Inferior parietal cortex (tissue), 1 donor: ENCODE results near the gene TK1.
A peak's percentile ranks its signal among the peaks of the same experiment; 100 is the strongest.

ENCODE experiments used
- DNase-seq: peaks from one replicate; pipeline ENCODE4 v3.0.0-alpha.2; 2016; ENCODE audit errors: extremely low spot score

Gene TK1

DNA sequence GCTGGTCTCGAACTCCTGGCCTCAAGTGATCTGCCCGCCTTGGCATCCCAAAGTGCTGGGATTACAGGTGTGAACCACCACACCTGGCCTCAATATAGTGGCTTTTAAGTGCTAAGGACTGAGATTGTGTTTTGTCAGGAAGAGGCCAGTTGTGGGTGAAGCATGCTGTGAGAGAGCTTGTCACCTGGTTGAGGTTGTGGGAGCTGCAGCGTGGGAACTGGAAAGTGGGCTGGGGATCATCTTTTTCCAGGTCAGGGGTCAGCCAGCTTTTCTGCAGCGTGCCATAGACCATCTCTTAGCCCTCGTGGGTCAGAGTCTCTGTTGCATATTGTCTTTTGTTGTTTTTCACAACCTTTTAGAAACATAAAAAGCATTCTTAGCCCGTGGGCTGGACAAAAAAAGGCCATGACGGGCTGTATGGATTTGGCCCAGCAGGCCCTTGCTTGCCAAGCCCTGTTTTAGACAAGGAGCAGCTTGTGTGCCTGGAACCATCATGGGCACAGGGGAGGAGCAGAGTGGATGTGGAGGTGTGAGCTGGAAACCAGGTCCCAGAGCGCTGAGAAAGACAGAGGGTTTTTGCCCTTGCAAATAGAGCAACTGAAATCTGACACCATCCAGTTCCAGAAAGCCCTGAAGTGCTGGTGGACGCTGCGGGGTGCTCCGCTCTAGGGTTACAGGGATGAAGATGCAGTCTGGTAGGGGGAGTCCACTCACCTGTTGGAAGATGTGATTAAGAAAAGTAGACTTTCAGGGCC, 32.7 kb upstream of the TK1 start:
- DNase-seq: no peak

DNA sequence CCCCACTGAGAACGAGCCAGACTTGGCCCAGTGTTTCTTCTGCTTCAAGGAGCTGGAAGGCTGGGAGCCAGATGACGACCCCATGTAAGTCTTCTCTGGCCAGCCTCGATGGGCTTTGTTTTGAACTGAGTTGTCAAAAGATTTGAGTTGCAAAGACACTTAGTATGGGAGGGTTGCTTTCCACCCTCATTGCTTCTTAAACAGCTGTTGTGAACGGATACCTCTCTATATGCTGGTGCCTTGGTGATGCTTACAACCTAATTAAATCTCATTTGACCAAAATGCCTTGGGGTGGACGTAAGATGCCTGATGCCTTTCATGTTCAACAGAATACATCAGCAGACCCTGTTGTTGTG, 27.8 kb upstream of the TK1 start:
- no peak for DNase-seq

DNA sequence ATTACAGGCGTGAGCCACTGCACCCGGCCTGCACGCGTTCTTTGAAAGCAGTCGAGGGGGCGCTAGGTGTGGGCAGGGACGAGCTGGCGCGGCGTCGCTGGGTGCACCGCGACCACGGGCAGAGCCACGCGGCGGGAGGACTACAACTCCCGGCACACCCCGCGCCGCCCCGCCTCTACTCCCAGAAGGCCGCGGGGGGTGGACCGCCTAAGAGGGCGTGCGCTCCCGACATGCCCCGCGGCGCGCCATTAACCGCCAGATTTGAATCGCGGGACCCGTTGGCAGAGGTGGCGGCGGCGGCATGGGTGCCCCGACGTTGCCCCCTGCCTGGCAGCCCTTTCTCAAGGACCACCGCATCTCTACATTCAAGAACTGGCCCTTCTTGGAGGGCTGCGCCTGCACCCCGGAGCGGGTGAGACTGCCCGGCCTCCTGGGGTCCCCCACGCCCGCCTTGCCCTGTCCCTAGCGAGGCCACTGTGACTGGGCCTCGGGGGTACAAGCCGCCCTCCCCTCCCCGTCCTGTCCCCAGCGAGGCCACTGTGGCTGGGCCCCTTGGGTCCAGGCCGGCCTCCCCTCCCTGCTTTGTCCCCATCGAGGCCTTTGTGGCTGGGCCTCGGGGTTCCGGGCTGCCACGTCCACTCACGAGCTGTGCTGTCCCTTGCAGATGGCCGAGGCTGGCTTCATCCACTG, 27.3 kb upstream of the TK1 start, which contains the start of gene BIRC5:
BIRC5 (plus strand) TSS at position 238 of the 690 bp plus-strand sequence; CDS start at position 302, 64 bp downstream.
- peak; percentile 86 for DNase-seq

DNA sequence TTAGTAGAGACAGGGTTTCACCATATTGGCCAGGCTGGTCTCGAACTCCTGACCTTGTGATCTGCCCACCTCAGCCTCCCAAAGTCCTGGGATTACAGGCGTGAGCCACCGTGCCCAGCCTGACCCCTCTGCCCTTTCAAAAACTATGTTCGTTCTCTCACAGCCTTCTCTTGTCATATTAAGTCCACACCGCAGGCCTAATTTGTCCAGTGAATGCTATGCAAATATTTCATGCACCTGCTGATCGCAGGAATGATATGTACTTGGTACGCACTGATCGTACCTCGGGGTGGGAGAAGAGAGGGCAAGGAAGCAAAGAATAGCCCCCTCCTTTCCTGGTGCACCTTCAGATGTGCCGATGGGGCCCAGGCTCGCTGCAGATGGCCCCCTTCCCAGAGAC, 24.2 kb upstream of the TK1 start:
- DNase-seq: no peak

DNA sequence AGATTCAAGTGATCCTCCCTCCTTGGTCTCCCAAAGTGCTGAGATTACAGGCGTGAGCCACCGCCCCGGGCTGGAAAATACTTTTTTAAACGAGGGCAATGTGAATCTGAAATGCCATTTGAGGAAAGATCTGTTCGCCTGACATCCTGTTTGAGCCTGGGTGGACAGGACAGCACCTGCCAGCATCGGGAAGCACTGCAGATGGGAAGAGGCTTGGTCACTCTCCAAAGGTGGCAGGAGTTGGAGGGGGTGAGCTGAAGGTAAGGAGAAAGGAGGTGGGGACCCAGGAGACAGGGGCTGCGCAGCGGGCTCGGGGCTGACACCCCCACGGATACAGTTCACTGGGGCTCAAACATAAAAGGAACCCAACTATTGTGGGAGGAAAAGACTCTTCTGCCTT, 23.3 kb upstream of the TK1 start:
- no peak for DNase-seq

DNA sequence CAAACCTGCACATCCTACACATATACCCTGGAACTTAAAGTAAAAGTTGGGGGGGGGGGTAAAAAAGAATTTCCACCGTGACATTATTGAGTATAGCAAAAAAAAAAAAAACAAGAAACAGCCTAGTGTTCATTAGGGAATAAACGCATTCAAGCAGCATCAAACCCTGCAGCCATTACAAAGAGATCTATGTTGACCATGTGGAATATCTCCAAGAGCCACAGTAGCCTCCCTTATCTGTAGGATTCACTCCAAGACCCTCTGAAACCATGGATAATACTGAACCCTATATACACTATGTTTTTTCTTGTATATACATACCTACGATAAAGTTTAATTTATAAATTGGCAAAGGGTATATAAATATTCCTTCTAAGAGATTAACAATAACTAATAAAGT, 21.6 kb upstream of the TK1 start:
- no peak for DNase-seq

DNA sequence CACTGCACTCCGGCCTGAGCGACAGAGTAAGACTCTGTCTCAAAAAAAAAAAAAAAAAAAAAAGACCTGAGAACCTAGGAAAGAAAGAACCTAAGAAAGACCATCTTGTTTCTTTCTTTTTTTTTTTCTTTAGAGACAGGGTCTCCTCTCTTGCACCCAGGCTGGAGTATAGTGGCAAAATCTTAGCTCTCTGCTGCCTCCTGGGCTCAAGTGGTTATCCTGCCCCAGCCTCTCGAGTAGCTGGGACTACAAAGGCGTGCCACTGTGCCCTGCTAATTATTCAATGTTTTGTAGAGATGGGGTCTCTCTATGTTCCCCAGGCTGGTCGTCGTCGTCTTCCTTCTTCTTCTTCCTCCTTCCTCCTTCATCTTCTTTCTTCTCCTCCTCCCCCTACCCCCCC, 19.4 kb upstream of the TK1 start:
- DNase-seq: no peak

DNA sequence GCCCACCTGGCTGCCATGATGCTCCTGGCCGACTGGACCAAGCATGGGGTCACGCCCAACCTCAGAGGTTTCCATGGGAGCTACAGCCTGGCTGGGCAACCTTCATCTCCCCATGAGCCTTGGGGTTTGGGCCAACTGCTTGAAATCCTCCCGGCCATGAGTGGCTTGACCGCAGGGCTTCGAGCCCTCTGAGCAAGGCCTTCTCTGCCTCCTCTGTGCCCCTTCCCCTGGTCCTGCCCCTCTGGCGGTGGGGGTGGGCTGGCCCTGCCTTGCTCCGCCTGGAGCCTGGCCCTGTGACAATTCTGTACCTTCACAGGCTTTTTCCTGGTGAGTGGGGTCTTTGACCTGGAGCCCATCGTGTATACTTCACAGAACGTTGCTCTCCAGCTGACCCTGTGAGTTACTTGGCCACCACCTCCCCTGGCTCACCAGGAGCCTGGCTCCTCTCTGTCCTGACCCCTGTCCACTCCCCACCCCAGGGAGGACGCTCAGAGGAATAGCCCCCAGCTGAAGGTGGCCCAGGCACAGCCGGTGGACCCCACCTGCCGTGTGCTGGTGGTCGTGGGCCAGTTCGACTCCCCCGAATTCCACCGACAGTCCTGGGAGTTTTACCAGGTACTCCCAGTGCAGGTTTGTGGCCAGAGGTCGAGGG, 18.4 kb upstream of the TK1 start:
- no peak for DNase-seq

DNA sequence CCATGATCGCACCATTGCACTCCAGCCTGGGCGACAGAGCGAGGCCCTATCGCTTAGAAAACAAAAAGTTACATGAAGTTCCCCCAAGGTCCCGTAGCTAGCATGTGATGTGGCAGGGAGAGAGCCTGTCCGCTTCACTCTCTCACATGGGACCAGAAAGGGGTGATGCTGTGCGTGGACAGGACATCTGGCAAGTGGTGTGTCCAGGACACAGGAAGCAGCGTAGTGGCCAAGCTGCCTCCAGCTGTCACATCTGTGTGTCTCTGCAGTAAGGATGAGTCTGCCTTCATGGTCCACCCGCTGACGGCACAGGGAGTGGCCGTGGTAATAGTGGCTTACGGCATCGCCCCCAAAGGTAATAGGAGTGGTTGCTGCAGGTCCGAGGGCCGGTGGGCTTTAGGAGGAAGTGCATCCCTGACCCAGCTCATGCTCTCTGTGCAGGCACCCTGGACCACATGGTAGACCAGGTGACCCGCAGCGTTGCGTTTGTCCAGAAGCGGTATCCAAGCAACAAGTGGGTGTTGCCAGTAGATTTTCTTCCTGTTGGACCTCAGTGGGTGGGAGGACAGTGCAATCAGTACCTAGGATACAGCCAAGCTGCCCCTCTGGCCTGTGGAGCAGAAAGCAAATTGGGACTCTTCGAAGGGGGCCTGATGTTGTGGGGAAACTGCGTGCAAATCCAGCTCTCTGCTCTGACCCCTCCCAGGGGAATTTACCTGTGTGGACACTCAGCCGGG, 17.7 kb upstream of the TK1 start:
- no peak for DNase-seq

DNA sequence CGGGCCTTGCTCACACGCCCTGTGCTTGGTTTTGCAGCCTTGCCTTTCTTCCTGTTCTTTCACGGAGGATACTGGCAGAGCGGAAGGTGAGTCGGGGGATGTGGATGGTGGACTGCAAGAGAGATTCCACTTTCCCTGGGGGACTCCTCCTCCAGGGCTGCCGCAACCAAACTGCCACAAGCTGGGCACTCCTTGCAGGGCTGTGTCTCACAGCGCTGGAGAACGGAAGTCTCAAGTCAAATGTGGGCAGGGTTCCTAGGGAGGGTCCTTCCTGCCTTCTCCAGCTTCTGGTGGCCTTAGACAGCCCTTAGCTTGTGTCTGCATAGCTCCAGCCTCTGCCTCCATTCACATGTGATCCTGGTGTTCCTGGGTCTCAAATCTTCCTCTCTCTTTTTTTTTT, 15.8 kb upstream of the TK1 start:
- no peak for DNase-seq

DNA sequence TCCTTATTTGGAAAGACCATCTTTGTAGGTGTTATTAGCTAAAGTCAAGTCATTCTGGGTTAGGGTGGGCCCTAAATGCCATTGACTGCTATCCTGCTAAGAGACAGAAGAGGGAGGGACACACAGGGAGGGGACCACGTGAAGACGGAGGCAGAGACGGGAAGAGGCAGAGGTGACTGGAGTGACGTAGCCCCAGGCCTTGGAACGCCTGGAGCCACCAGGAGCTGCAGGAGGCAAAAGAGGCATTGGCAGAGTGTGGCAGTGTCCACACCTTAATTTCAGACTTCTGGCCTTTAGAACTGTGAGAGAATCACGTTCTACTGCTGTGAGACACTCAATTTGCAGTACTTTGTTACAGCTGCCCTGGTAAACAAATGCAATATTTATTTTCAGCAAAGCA, 13.6 kb upstream of the TK1 start:
- DNase-seq: no peak

DNA sequence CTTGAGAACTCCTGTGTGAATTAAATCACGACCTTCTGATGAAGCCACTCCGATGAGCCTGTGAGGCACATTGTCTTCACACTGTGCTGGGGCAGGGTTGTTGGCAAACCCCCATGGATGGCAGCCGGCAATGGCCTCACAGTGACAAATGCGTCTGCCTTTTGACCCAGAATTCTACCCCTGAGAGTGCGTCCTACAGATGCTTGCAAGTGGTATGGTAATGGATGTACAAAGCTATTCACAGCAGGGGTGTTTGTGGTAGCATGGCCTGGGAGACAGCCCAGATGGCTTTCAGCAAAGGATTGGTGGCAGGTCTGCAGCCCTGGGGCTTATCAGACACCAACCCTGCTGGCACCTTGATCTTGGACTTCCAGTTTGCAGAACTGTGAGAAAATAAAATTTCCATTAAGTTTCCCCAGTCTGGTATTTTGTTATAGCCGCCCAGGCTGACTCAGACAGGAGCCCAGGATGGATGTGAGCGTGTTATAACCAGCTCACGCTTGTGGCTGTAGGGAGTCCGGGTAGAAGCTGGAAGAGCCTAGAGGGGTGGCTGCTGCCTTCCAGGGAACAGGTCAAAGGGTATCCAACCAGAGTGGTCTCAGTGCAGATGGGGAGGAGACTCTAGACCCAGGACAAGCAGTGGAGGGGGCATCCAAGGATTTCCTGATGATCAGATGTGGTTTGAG, 10.4 kb upstream of the TK1 start:
- no peak for DNase-seq

DNA sequence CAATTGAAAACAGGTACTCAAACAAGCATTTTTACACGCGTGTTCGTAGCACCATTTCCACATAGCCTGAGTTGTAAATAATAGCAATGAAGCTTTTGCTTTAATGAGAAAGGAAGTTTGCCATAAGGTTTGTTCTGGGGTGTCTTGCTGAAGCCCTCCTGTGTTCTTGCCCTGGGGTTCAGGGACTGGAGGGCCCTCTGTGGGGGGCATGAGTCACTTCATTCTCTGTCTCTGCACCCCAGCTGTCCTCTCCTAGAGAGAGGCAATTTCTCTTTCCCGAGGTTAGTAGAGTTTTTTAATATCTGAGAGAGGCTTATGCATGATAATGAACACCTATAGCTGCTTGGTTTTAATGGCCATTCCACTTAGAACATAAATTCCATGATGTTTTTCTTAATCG, 9.9 kb upstream of the TK1 start:
- DNase-seq: no peak

DNA sequence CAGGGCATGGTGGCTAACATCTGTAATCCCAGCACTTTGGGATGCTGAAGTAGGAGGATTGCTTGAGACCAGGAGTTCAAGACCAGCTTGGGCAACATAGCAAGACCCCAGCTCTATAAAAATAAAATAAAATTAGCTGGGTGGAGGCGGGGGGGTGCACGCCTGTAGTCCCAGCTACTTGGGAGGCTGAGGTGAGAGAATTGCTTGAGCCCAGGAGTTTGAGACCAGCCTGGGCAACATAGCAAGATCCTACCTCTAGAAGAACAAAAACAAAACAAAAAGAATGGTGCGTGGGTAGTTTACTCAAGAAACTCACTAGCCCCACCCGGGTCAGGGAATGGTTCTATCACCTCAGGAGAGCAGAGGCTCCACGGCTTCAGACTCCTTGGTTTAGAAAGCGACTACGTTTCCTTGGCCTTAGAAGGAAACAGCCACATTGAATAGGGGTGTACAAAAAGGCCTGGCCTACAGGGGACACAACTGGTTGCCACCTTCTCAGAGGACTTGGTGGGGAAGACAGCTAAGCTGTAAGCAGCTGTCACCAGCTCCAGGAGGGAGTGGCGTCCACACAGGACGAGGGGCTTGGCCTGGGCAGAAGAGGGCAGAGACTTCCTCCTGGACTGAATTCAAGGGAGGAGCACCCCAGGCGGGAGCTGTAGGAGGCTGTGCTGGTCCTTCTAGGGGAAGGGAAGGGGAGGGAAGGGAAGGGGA, 716 bp downstream of the TK1 start:
- DNase-seq: no peak

DNA sequence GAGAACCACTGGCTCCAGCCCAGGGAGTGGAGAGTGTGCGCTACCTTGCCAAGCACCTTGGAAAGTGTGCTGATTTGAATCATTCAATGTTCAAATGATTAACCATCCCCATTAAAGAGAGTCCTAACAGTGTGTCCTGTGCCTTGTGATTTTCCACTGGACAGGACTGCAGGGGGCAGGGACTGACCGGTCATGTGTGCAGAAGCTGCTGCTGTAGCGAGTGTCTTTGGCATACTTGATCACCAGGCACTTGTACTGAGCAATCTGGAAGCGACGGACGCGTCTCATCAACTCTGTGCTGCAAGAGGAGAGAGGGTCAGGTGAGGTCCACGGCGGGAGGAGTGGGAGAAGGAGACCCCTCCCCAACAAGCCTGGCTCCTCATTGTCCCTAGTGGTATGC, 2.0 kb downstream of the TK1 start:
- no peak for DNase-seq

DNA sequence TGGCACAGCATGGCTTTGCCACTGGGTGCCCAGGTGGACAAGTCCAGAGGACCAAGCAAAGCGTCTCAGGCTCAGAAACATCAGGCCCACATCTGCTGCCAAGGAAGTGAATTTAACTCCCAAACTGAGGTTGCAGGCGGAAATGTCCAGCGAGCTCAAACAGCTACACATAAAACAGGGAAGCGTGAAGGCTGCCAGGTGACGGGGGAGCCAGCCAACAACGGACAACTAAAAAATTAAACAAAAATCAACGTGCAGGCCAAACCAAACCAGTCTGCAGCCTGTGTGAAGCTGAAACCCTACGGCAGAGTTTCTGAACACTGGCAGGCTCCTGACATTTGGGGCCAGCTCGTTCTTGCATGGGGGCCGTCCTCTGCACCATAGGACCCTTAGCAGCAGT, 2.5 kb downstream of the TK1 start:
- DNase-seq: no peak

DNA sequence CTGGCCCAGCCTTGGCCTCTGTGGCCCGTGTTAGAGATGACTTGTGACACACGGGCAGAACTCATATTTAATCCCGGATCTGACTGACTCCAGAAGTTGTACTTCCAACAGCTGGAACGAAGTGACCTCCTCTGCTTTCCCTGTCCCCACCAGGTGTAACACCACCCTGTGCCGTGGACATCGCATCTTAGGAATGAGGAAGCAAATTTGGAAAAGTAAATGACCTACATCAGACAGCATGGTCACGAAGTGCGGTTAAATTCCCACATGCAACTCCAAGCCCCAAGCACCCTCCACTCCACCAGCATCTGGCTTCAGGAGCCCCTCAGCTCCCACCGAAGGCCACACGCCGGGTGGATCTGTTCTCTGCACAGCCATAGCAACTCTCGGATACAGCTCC, 2.9 kb downstream of the TK1 start:
- no peak for DNase-seq

DNA sequence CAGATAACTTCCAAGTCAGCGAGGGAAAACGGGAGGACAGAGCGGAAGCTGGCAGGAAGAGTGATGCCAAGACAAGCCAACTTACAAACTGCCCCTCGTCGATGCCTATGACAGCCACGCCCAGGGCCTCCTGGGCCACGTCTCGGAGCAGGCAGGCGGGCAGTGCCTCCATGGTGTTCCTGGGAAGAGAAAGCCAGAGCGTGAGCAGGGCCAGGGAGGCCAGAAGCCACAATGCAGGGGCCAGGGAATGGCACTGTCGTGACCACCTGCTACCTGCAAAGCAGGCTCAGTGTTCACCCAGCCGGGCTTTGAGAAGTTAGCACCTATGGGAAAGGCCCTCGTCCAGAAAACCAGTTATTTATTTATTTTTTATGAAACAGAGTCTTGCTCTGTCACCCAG, 4.3 kb downstream of the TK1 start:
- DNase-seq: no peak

DNA sequence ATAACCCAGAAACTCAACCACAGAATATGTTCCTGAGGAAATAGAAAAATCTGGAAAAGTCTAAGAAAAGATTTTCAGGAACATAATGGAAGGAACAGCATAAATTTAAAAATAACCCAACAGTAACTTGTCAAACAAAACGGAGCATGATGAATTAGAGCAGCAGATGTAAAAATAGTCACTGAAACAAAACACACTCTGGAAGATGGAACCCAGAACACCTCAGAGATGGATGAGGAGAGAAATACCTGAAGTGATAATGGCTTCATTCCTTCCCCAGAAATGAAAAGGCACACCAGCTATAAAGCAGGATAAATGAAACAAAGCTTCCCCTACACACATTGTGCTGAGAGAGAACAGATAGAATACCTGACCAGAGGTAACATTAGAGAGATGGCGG, 6.3 kb downstream of the TK1 start:
- DNase-seq: no peak

DNA sequence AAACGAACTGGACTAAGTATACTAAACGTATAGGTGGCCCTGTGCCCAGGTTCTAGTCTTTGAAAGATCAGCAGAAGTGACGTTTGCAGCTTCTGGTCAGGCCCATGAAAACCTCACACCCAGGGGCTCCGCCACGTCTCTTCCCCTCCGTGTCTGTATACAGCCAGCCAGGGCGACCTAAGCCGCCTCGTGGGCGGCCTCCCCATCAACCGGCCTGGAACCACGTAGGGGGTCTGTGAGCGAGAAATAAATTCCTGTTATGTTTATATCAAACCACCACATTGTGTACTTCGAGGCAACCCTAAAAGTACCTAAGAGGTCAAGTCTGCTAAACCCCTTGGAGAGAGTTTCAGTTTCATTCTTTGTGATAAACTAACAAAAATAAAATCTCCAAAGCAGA, 6.8 kb downstream of the TK1 start:
- no peak for DNase-seq

DNA sequence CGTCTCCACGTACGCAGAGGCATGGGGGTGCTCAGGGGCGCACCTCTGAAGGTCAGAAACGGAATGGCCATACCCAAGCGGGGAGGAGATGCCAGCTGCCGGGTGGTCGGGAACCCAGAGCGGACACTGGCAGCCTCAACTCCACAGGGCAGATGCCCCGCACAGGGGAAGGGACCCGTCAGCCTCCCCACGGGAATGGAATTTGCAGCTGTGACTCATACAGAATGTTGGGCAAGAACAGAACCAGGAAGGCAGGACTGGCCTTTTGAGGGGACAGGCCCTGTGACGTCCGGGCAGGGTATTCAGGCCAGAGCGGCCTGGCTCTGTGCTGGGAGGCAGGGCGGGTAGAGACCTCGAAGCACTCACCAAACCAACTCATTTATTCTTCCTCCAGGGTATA, 7.5 kb downstream of the TK1 start:
- DNase-seq: no peak
